ENCODE results near the gene CGB2.
A peak's percentile ranks its signal among the peaks of the same experiment; 100 is the strongest.
"Not testable (repeated sequence)": the region's sequence is repeated elsewhere in the genome, so short reads cannot be mapped to it uniquely, and the experiment has no call there.

CGB2 gene

GRCh38 chr19:49056101-49056901 lies 24.6 kb downstream of the CGB2 start:
- H3K36me3 ChIP-seq (ENCODE audit: control insufficient read depth, insufficient read depth, low read length): no peaks in the 10 kb centered on the region
- peaks cover 24% of the 10 kb centered on the region for H3K4me1 ChIP-seq (ENCODE audit: control insufficient read depth, insufficient read depth, low read length, poor library complexity, severe bottlenecking)
- peak overlapping the region; percentile 73 for H3K4me3 ChIP-seq (ENCODE audit: insufficient read depth, low read depth, low read length, poor library complexity, severe bottlenecking)
- no peak overlapping the region for H3K27ac ChIP-seq (ENCODE audit: insufficient read depth, low read length, poor library complexity, severe bottlenecking)
- H3K9me3 ChIP-seq (ENCODE audit: control insufficient read depth, low read length): no peaks in the 10 kb centered on the region
- DNase-seq: peak in 1 of 3 donors; percentile 45
- H3K27me3 ChIP-seq (replicated peaks; ENCODE audit: control insufficient read depth, insufficient read depth, low read length, poor library complexity, severe bottlenecking): peaks cover 10% of the 10 kb centered on the region

DNA sequence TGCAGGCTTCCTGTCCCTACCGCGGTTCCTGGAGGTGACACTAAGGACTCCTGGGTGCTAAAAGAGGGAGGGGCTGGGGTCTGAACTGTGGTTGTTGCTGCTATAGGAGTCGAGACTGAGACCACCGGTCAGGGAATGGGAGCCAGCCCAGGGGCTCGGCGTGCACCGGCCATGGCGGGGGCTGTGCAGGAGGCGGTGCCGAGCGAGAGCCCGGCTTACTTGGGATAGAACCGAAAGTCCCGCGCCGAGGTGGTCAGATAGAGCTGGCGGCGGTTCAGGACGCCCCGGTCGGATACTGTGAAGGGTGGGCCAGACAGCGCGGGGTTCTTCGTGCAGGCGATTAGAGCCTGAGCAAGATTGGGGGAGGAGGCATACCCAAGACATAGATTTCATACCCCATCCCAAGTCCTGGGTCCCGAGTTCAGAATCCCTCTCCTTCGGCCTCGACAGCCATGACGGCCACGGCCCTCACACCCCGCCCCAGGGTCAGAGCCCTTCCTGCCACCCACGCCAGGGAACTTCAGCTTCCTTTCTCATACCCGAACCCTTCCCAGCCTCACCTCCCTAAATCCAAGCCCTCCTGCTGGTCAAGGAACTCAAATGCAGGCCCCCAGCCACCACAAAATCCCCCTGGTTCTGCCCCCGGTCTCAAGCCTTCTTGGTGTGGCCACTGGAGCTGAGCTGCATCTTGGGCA lies 25.4 kb downstream of the CGB2 start:
- H3K9me3 ChIP-seq (ENCODE audit: control insufficient read depth, low read length); H3K27me3 ChIP-seq (replicated peaks; ENCODE audit: control insufficient read depth, insufficient read depth, low read length, poor library complexity, severe bottlenecking); DNase-seq; H3K27ac ChIP-seq (ENCODE audit: insufficient read depth, low read length, poor library complexity, severe bottlenecking); H3K36me3 ChIP-seq (ENCODE audit: control insufficient read depth, insufficient read depth, low read length): not testable (repeated sequence)
- Histone ChIP-seq H3K4me1 (ENCODE audit: control insufficient read depth, insufficient read depth, low read length, poor library complexity, severe bottlenecking) (peaks cover 24% of the 10 kb centered on the region), H3K4me3 (ENCODE audit: insufficient read depth, low read depth, low read length, poor library complexity, severe bottlenecking) (peak overlapping the region; percentile 73)

DNA sequence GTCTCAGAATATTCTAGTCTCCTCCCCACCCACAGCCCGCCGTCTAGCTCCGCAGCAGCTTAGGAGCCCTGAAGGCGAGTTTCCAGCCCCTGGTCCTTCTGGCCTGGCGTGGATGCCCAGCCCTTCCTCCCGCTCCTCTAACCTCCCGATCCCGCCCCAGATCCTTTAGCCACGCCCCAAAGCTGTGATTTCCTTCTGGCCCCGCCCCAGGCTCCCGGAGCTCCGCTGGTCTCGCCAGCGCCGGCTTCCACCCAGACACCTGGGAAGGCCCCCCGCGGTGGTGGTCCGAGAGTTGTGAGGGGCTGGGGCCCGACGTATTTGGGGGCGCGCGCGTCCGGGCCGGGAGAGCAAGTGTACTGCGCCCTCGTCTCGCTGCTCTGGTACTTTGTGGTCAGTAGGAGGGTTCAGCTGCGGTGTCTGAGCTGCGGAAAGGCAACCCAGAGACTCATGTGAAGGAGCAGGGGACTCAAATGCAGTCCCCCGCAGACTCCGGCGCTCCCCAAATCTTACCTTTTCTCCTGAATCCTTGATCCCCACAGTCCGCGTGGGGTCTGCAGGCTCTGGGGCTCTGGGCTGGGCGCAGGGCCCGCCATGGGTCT lies 26.0 kb downstream of the CGB2 start, which contains the start of gene CGB7:
TSS of gene CGB7 (minus strand) at position 114 of the 599 bp plus-strand sequence. CDS start 2,374 bp downstream, outside the sequence.
- Histone ChIP-seq H3K27ac (ENCODE audit: insufficient read depth, low read length, poor library complexity, severe bottlenecking) (no peak within 1 kb of the TSS), H3K27me3 (replicated peaks; ENCODE audit: control insufficient read depth, insufficient read depth, low read length, poor library complexity, severe bottlenecking) (peaks cover 10% of the 10 kb centered on the region), H3K36me3 (ENCODE audit: control insufficient read depth, insufficient read depth, low read length) (no peaks in the 10 kb centered on the region), H3K4me3 (ENCODE audit: insufficient read depth, low read depth, low read length, poor library complexity, severe bottlenecking) (peak within 1 kb of the TSS; percentile 73), H3K9me3 (ENCODE audit: control insufficient read depth, low read length) (no peaks in the 10 kb centered on the region), H3K4me1 (ENCODE audit: control insufficient read depth, insufficient read depth, low read length, poor library complexity, severe bottlenecking) (peaks cover 24% of the 10 kb centered on the region)
- DNase-seq: peak in 2 of 3 donors; percentile 21 to 36

DNA sequence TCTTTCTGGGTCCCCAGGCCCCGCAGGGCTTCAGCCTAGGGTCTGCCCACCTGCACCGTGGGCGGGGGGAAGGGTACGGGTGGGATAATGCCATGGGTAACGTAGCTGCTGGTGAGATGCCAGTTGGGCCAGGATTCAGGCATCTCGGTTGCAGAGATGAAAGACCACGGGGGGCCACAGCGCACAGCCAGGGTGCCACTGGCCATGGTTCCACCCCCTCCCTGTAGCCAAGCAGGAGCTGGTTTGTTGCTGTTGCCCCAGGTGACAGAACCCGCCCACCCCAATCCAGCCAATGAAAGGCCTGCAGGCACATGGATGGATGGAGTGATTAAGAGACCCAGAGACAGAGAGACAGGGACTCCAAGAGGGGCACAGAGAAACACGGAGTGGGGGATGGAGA lies 26.9 kb downstream of the CGB2 start:
- peaks cover 10% of the 10 kb centered on the region for H3K27me3 ChIP-seq (replicated peaks; ENCODE audit: control insufficient read depth, insufficient read depth, low read length, poor library complexity, severe bottlenecking)
- H3K4me3 ChIP-seq (ENCODE audit: insufficient read depth, low read depth, low read length, poor library complexity, severe bottlenecking): no peak overlapping the region
- peaks cover 24% of the 10 kb centered on the region for H3K4me1 ChIP-seq (ENCODE audit: control insufficient read depth, insufficient read depth, low read length, poor library complexity, severe bottlenecking)
- no peak for DNase-seq
- no peaks in the 10 kb centered on the region for H3K36me3 ChIP-seq (ENCODE audit: control insufficient read depth, insufficient read depth, low read length)
- no peak overlapping the region for H3K27ac ChIP-seq (ENCODE audit: insufficient read depth, low read length, poor library complexity, severe bottlenecking)
- H3K9me3 ChIP-seq (ENCODE audit: control insufficient read depth, low read length): no peaks in the 10 kb centered on the region

DNA sequence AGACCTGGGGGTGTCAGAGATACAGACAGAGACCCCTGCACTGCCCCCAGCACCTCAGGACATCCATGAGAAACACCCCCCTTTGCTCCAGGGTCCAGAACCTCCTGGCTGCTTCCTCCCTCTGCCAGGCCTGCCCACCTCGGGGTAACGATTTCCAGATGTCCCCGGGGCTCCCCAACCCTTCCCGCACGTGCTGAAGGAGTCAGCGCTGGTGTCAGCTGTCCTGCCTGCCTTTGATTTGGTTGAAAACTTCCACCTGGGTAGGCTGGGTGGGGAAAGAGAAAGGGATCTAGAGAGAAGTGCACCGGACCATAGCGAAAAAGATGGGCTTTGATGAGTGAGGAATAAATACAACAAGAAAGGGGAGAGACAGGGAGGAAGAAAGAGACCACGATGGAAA lies 27.4 kb downstream of the CGB2 start:
- Histone ChIP-seq H3K27me3 (replicated peaks; ENCODE audit: control insufficient read depth, insufficient read depth, low read length, poor library complexity, severe bottlenecking) (peaks cover 15% of the 10 kb centered on the region), H3K27ac (ENCODE audit: insufficient read depth, low read length, poor library complexity, severe bottlenecking) (no peak overlapping the region), H3K36me3 (ENCODE audit: control insufficient read depth, insufficient read depth, low read length) (no peaks in the 10 kb centered on the region), H3K4me3 (ENCODE audit: insufficient read depth, low read depth, low read length, poor library complexity, severe bottlenecking) (no peak overlapping the region), H3K4me1 (ENCODE audit: control insufficient read depth, insufficient read depth, low read length, poor library complexity, severe bottlenecking) (peaks cover 24% of the 10 kb centered on the region), H3K9me3 (ENCODE audit: control insufficient read depth, low read length) (no peaks in the 10 kb centered on the region)
- DNase-seq: no peak

GRCh38 chr19:49061000-49061399 lies 29.3 kb downstream of the CGB2 start:
- H3K27me3 ChIP-seq (replicated peaks; ENCODE audit: control insufficient read depth, insufficient read depth, low read length, poor library complexity, severe bottlenecking): peaks cover 28% of the 10 kb centered on the region
- H3K4me3 ChIP-seq (ENCODE audit: insufficient read depth, low read depth, low read length, poor library complexity, severe bottlenecking): no peak overlapping the region
- no peak overlapping the region for H3K27ac ChIP-seq (ENCODE audit: insufficient read depth, low read length, poor library complexity, severe bottlenecking)
- no peak for DNase-seq
- no peaks in the 10 kb centered on the region for H3K36me3 ChIP-seq (ENCODE audit: control insufficient read depth, insufficient read depth, low read length)
- no peaks in the 10 kb centered on the region for H3K9me3 ChIP-seq (ENCODE audit: control insufficient read depth, low read length)
- H3K4me1 ChIP-seq (ENCODE audit: control insufficient read depth, insufficient read depth, low read length, poor library complexity, severe bottlenecking): peaks cover 21% of the 10 kb centered on the region

- H3K4me3 ChIP-seq (ENCODE audit: insufficient read depth, low read depth, low read length, poor library complexity, severe bottlenecking): no peak overlapping the region
- H3K27ac ChIP-seq (ENCODE audit: insufficient read depth, low read length, poor library complexity, severe bottlenecking): no peak overlapping the region
- H3K9me3 ChIP-seq (ENCODE audit: control insufficient read depth, low read length): no peaks in the 10 kb centered on the region
- peaks cover 16% of the 10 kb centered on the region for H3K4me1 ChIP-seq (ENCODE audit: control insufficient read depth, insufficient read depth, low read length, poor library complexity, severe bottlenecking)
- DNase-seq: no peak
- H3K27me3 ChIP-seq (replicated peaks; ENCODE audit: control insufficient read depth, insufficient read depth, low read length, poor library complexity, severe bottlenecking): peaks cover 28% of the 10 kb centered on the region
- H3K36me3 ChIP-seq (ENCODE audit: control insufficient read depth, insufficient read depth, low read length): no peaks in the 10 kb centered on the region
Measured at GRCh38 chr19:49061445-49061844, 29.8 kb downstream of the CGB2 start.

DNA sequence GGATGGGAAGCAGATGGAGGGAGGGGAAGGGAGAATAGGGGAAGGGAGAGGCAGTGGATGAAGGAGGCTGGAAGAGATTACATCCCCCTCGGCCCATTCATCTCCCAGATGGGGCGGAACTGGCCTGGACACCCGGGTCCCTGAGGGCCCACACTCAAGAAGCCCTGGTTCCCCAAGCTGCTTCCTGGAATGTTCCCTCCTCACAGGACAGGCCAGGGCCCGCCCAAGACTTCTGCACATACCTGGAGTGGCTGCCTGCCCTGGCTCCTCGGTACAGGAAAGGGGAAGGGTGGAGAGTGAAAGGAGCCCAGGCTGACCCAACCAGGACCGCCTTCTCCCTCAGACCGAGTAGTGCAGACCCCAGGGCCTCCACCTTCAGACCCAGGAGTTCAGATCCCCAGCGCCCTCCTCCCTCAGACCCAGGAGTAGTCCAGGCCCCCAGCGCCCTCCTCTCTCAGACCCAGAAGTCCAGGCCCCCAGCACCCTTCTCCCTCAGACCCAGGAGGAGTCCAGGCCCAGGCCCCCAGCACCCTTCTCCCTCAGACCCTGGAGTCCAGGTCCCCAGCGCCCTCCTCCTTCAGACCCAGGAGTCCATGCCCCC lies 32.4 kb downstream of the CGB2 start:
- DNase-seq: no peak

GRCh38 chr19:49064768-49065611 lies 33.3 kb downstream of the CGB2 start, which contains the start of gene NTF4:
NTF4 (minus strand) TSS chr19:49064818; CDS start chr19:49061997, 2,821 bp downstream.
- H3K36me3 ChIP-seq (ENCODE audit: control insufficient read depth, insufficient read depth, low read length): no peaks in the 10 kb centered on the region
- no peaks in the 10 kb centered on the region for H3K4me1 ChIP-seq (ENCODE audit: control insufficient read depth, insufficient read depth, low read length, poor library complexity, severe bottlenecking)
- DNase-seq: no peak
- H3K9me3 ChIP-seq (ENCODE audit: control insufficient read depth, low read length): no peaks in the 10 kb centered on the region
- H3K27ac ChIP-seq (ENCODE audit: insufficient read depth, low read length, poor library complexity, severe bottlenecking): no peak within 1 kb of the TSS
- no peak within 1 kb of the TSS for H3K4me3 ChIP-seq (ENCODE audit: insufficient read depth, low read depth, low read length, poor library complexity, severe bottlenecking)
- peaks cover 18% of the 10 kb centered on the region for H3K27me3 ChIP-seq (replicated peaks; ENCODE audit: control insufficient read depth, insufficient read depth, low read length, poor library complexity, severe bottlenecking)

More for the DNA sequence above, 32.4 kb downstream of the CGB2 start:
- Histone ChIP-seq H3K27me3 (replicated peaks; ENCODE audit: control insufficient read depth, insufficient read depth, low read length, poor library complexity, severe bottlenecking) (peaks cover 18% of the 10 kb centered on the region), H3K9me3 (ENCODE audit: control insufficient read depth, low read length) (no peaks in the 10 kb centered on the region), H3K27ac (ENCODE audit: insufficient read depth, low read length, poor library complexity, severe bottlenecking) (no peak overlapping the region), H3K4me3 (ENCODE audit: insufficient read depth, low read depth, low read length, poor library complexity, severe bottlenecking) (no peak overlapping the region), H3K4me1 (ENCODE audit: control insufficient read depth, insufficient read depth, low read length, poor library complexity, severe bottlenecking) (no peaks in the 10 kb centered on the region), H3K36me3 (ENCODE audit: control insufficient read depth, insufficient read depth, low read length) (no peaks in the 10 kb centered on the region)

Measured in effector memory CD4-positive, alpha-beta T cell (primary cell).